Endodermal cell (in vitro differentiated cells): ENCODE data around the gene CNTROB. TPM values are rescaled to one million over a fixed set of nuclear protein-coding genes. Genes with fewer than 3 reads are reported as not detected.
A peak's percentile ranks its signal among the peaks of the same experiment; 100 is the strongest.

Experiments
- DNase-seq: peaks from one replicate; pipeline ENCODE4 v3.0.0-alpha.2; 2017
- H3K27ac ChIP-seq: 2 replicates; pipeline ENCODE4 v1.5.1; 2013; ENCODE audit warnings: mild to moderate bottlenecking, low read depth, low read length, moderate library complexity
- H3K27me3 ChIP-seq: 2 replicates; pipeline ENCODE4 v1.6.1; 2013; ENCODE audit warnings: mild to moderate bottlenecking, low read length, moderate library complexity; ENCODE audit not compliant: insufficient read depth, control insufficient read depth, poor library complexity, severe bottlenecking
- H3K36me3 ChIP-seq: 2 replicates; pipeline ENCODE4 v1.7.0; 2013; ENCODE audit warnings: mild to moderate bottlenecking, low read length, moderate library complexity; ENCODE audit not compliant: control insufficient read depth, insufficient read depth
- H3K4me1 ChIP-seq: one replicate; pipeline ENCODE4 v1.7.0; 2013; ENCODE audit warnings: low read length; ENCODE audit not compliant: control insufficient read depth, insufficient read depth
- H3K4me3 ChIP-seq: 2 replicates; pipeline ENCODE4 v1.5.1; 2013; ENCODE audit warnings: mild to moderate bottlenecking, low read length, moderate library complexity
- H3K9ac ChIP-seq: 2 replicates; pipeline ENCODE4 v1.6.1; 2013; ENCODE audit warnings: mild to moderate bottlenecking, low read length, moderate library complexity; ENCODE audit not compliant: poor library complexity, severe bottlenecking; ENCODE audit errors: extremely low read depth
- H3K9me3 ChIP-seq: 2 replicates; pipeline ENCODE4 v1.6.1; 2013; ENCODE audit warnings: mild to moderate bottlenecking, low read length, moderate library complexity; ENCODE audit not compliant: control insufficient read depth
- H3K27ac Mint-ChIP-seq: 2 replicates; pipeline ENCODE4 v1.8.0; 2020; ENCODE audit warnings: mixed read lengths
- H3K27me3 Mint-ChIP-seq: 2 replicates; pipeline ENCODE4 v1.8.0; 2021; ENCODE audit warnings: mild to moderate bottlenecking, mixed read lengths; ENCODE audit not compliant: insufficient read depth
- H3K36me3 Mint-ChIP-seq: 2 replicates; pipeline ENCODE4 v1.8.0; 2020; ENCODE audit warnings: low read depth, mixed read lengths
- H3K4me1 Mint-ChIP-seq: 2 replicates; pipeline ENCODE4 v1.8.0; 2020; ENCODE audit warnings: mixed read lengths
- H3K4me3 Mint-ChIP-seq: 2 replicates; pipeline ENCODE4 v1.8.0; 2020; ENCODE audit warnings: mild to moderate bottlenecking, moderate library complexity, mixed read lengths
- H3K9me3 Mint-ChIP-seq: 2 replicates; pipeline ENCODE4 v1.8.0; 2020; ENCODE audit warnings: mild to moderate bottlenecking, mixed read lengths
- CTCF ChIP-seq: fragments of 200-600 bp; sonication (generic); conservative IDR thresholded peaks from 2 replicates; pipeline ENCODE4 v1.5.0; 2021; ENCODE audit warnings: antibody characterized with exemption, mild to moderate bottlenecking
- WGBS, 2 experiments: methylation state at CpG; one replicate each; pipeline versions ENCODE4 v1.1.5 to v1.1.7; 2013; ENCODE audit warnings: missing lambda C conversion rate in 2 of 2, mixed read lengths in 1 of 2; ENCODE audit not compliant: insufficient coverage in 1 of 2, insufficient read length in 1 of 2; 5-methylcytosine and 5-hydroxymethylcytosine counted together
- total RNA-seq, 2 donors: library from RNA; stranded (reverse); fragmentation: NEBNext Ultra II Directional in 1 of 2; extraction: Animal tissue kit (Norgen Biotek cat#: 25700) in 1 of 2; gene quantifications; 2 replicates in 1 of 2; 3 replicates in 1 of 2; pipeline ENCODE4 v1.2.1, GENCODE V29; 2021

CNTROB gene
- total RNA-seq, 2 donors from 2014 or later: 47.5 to 57.4 TPM

- peaks cover 8% of the 10 kb centered on the region for H3K27me3 Mint-ChIP-seq
- H3K27me3 ChIP-seq: no peaks in the 10 kb centered on the region
- 87 to 92% methylated on average over 4 to 11 of the region's 11 CpGs for WGBS, 2 experiments
- peaks cover 9% of the 10 kb centered on the region for H3K4me1 ChIP-seq
- H3K9me3 Mint-ChIP-seq: no peaks in the 10 kb centered on the region
- no peak overlapping the region for H3K4me3 Mint-ChIP-seq
- H3K9ac ChIP-seq: no peak overlapping the region
- H3K4me3 ChIP-seq: no peak overlapping the region
- H3K4me1 Mint-ChIP-seq: peaks cover 4% of the 10 kb centered on the region
- H3K36me3 ChIP-seq: peaks cover 24% of the 10 kb centered on the region
- no peak overlapping the region for H3K27ac Mint-ChIP-seq
- H3K27ac ChIP-seq: no peak overlapping the region
- TF ChIP-seq CTCF: peak; percentile 46
- DNase-seq: peak; percentile 83
- H3K9me3 ChIP-seq: no peaks in the 10 kb centered on the region
- H3K36me3 Mint-ChIP-seq: peaks cover 27% of the 10 kb centered on the region
These were observed 42.6 kb upstream of the CNTROB start for GRCh38 chr17:7889166-7889955.

- Histone ChIP-seq H3K4me3 (no peak overlapping the region), H3K9ac (no peak overlapping the region), H3K9me3 (no peaks in the 10 kb centered on the region), H3K36me3 (peaks cover 48% of the 10 kb centered on the region), H3K27me3 (no peaks in the 10 kb centered on the region), H3K4me1 (peaks cover 10% of the 10 kb centered on the region), H3K27ac (no peak overlapping the region)
- H3K36me3 Mint-ChIP-seq: peaks cover 60% of the 10 kb centered on the region
- no peak for TF ChIP-seq CTCF
- H3K27me3 Mint-ChIP-seq: no peaks in the 10 kb centered on the region
- H3K9me3 Mint-ChIP-seq: no peaks in the 10 kb centered on the region
- peak; percentile 13 for DNase-seq
- no peak overlapping the region for H3K27ac Mint-ChIP-seq
- no peak overlapping the region for H3K4me3 Mint-ChIP-seq
- 94 to 100% methylated on average over 5 to 13 of the region's 15 CpGs for WGBS, 2 experiments
- peaks cover 4% of the 10 kb centered on the region for H3K4me1 Mint-ChIP-seq
These were observed 38.7 kb upstream of the CNTROB start for GRCh38 chr17:7893187-7893880.

- TF ChIP-seq CTCF: no peak
- Histone ChIP-seq H3K4me1 (peaks cover 6% of the 10 kb centered on the region), H3K4me3 (no peak overlapping the region), H3K9ac (no peak overlapping the region), H3K9me3 (no peaks in the 10 kb centered on the region), H3K27me3 (no peaks in the 10 kb centered on the region), H3K27ac (no peak overlapping the region), H3K36me3 (peaks cover 56% of the 10 kb centered on the region)
- H3K36me3 Mint-ChIP-seq: peaks cover 68% of the 10 kb centered on the region
- H3K27me3 Mint-ChIP-seq: no peaks in the 10 kb centered on the region
- H3K9me3 Mint-ChIP-seq: no peaks in the 10 kb centered on the region
- H3K27ac Mint-ChIP-seq: no peak overlapping the region
- H3K4me3 Mint-ChIP-seq: no peak overlapping the region
- peaks cover 6% of the 10 kb centered on the region for H3K4me1 Mint-ChIP-seq
- WGBS, 2 experiments: 95 to 98% methylated on average over 5 to 7 of the region's 9 CpGs
- peak; percentile 22 for DNase-seq
These were observed 37.8 kb upstream of the CNTROB start for GRCh38 chr17:7894226-7894625.
